Adrenal gland (tissue), 5 donors: ENCODE results near the gene MADCAM1.
"Not testable (repeated sequence)": the region's sequence is repeated elsewhere in the genome, so short reads cannot be mapped to it uniquely, and the experiment has no call there.

Experiments used
- CTCF ChIP-seq, 6 experiments: fragments of 450-650 bp in 4 of 6; fragments of 200-600 bp in 2 of 6; sonication (generic) in 1 of 6; IDR thresholded peaks; 1 replicate in 5 of 6; 2 replicates in 1 of 6; pipeline versions ENCODE4 v1.5.1 to v1.8.0; 2016 to 2021; ENCODE audit warnings: antibody characterized with exemption in 6 of 6, mild to moderate bottlenecking in 2 of 6, moderate library complexity in 1 of 6
- POLR2A ChIP-seq, 2 donors: fragments of 450-650 bp; IDR thresholded peaks; one replicate each; pipeline ENCODE4 v1.6.1; 2017; ENCODE audit warnings: antibody characterized with exemption in 2 of 2, mild to moderate bottlenecking in 2 of 2, moderate library complexity in 1 of 2
- donor health status: DM: no; HTN: no; CAD: no.

- TF ChIP-seq CTCF, POLR2A (IDR thresholded peaks at IDR 0.05): not testable (repeated sequence)
These were observed 15.2 kb upstream of the MADCAM1 start for GRCh38 chr19:481100-481499.
